Smooth muscle cell (in vitro differentiated cells): ENCODE measurements around the gene CASK. TPM values are rescaled to one million over a fixed set of nuclear protein-coding genes. Genes with fewer than 3 reads are reported as not detected.

Source experiments
- DNase-seq: peaks from one replicate; lab custom pipeline; 2025; ENCODE audit not compliant: unreplicated experiment; lab: John Stamatoyannopoulos, UW
- H2AFZ ChIP-seq: fragments of 200-600 bp; sonication (generic); 2 replicates; pipeline ENCODE4 v1.6.0; 2016; ENCODE audit warnings: antibody characterized with exemption, low read depth, mild to moderate bottlenecking
- H3F3A ChIP-seq: fragments of 200-600 bp; sonication (generic); 2 replicates; pipeline ENCODE4 v1.6.0; 2017; ENCODE audit warnings: antibody characterized with exemption, low read depth
- H3K27ac ChIP-seq: fragments of 200-600 bp; sonication (generic); 2 replicates; pipeline ENCODE4 v1.5.1; 2016; ENCODE audit warnings: low read depth, mild to moderate bottlenecking
- H3K27me3 ChIP-seq: fragments of 200-600 bp; sonication (generic); 2 replicates; pipeline ENCODE4 v1.6.1; 2016; ENCODE audit warnings: low read depth, mild to moderate bottlenecking
- H3K36me3 ChIP-seq: fragments of 200-600 bp; sonication (generic); 2 replicates; pipeline ENCODE4 v1.5.1; 2016; ENCODE audit warnings: low read depth
- H3K4me1 ChIP-seq: fragments of 200-600 bp; sonication (generic); 2 replicates; pipeline ENCODE4 v1.5.1; 2016; ENCODE audit warnings: low read depth
- H3K4me2 ChIP-seq: fragments of 200-600 bp; sonication (generic); 2 replicates; pipeline ENCODE4 v1.6.0; 2016; ENCODE audit warnings: mild to moderate bottlenecking
- H3K4me3 ChIP-seq: fragments of 200-600 bp; sonication (generic); 2 replicates; pipeline ENCODE4 v1.5.1; 2016; ENCODE audit warnings: mild to moderate bottlenecking
- H3K79me2 ChIP-seq: fragments of 200-600 bp; sonication (generic); 2 replicates; pipeline ENCODE4 v1.6.0; 2016; ENCODE audit warnings: low read depth, mild to moderate bottlenecking
- H3K9ac ChIP-seq: fragments of 200-600 bp; sonication (generic); 2 replicates; pipeline ENCODE4 v1.6.0; 2016; ENCODE audit warnings: low read depth
- H3K9me3 ChIP-seq: fragments of 200-600 bp; sonication (generic); replicated peaks from 2 replicates; pipeline ENCODE4 v1.5.1; 2016; ENCODE audit warnings: low read depth
- H4K20me1 ChIP-seq: fragments of 200-600 bp; sonication (generic); 2 replicates; pipeline ENCODE4 v1.6.0; 2016; ENCODE audit warnings: low read depth
- CTCF ChIP-seq: fragments of 200-600 bp; sonication (generic); IDR thresholded peaks from 2 replicates; pipeline ENCODE4 v1.5.1; 2017; ENCODE audit warnings: borderline replicate concordance, mild to moderate bottlenecking, antibody characterized with exemption; ENCODE audit not compliant: insufficient read depth, poor library complexity, severe bottlenecking
- WGBS: methylation state at CpG from one replicate; pipeline ENCODE4 v1.1.7; 2016; ENCODE audit warnings: low lambda C conversion rate; 5-methylcytosine and 5-hydroxymethylcytosine counted together
- polyA plus RNA-seq: library from polyadenylated mRNA; unstranded; fragments of >200 nt; fragmentation: Nextera tagmentation; extraction: Ambion mirVana; gene quantifications from 2 replicates; pipeline ENCODE4 v1.2.1, GENCODE V29; 2016
- total RNA-seq: library from RNA; depleted of rRNA; stranded (reverse); fragments of >200 nt; gene quantifications from 2 replicates; pipeline ENCODE4 v1.2.3, GENCODE V29; 2014

The CASK gene
- total and polyA plus RNA-seq, 2 experiments from 2014 or later, result 49.4 to 97.5 TPM

GRCh38 chrX:41478381-41478911 lies 444.9 kb downstream of the CASK start:
- Histone ChIP-seq H3K4me1 (no peaks in the 10 kb centered on the region), H3K27ac (no peak overlapping the region), H3K79me2 (no peaks in the 10 kb centered on the region), H3F3A (no peaks in the 10 kb centered on the region), H3K36me3 (no peaks in the 10 kb centered on the region), H3K9ac (no peak overlapping the region), H3K4me2 (no peak overlapping the region), H2AFZ (no peak overlapping the region), H3K9me3 (no peaks in the 10 kb centered on the region), H3K4me3 (no peak overlapping the region), H4K20me1 (no peaks in the 10 kb centered on the region), H3K27me3 (no peaks in the 10 kb centered on the region)
- DNase-seq, result no peak
- WGBS, result 54% methylated on average over 6 of the region's 6 CpGs
- no peak for TF ChIP-seq CTCF

- Histone ChIP-seq H3K4me2 (peak overlapping the region; percentile 61), H2AFZ (no peak overlapping the region)
These were observed 447.6 kb downstream of the CASK start for GRCh38 chrX:41475591-41476241.

GRCh38 chrX:41475191-41475590 lies 448.2 kb downstream of the CASK start:
- WGBS, result 64% methylated on average over 6 of the region's 6 CpGs
- no peaks in the 10 kb centered on the region for H3K9me3 ChIP-seq
- H2AFZ ChIP-seq, result no peak overlapping the region
- DNase-seq, result no peak
- no peaks in the 10 kb centered on the region for H3K27me3 ChIP-seq
- H4K20me1 ChIP-seq, result no peaks in the 10 kb centered on the region
- no peak overlapping the region for H3K9ac ChIP-seq
- H3K27ac ChIP-seq, result no peak overlapping the region
- TF ChIP-seq CTCF, result no peak
- H3K4me3 ChIP-seq, result no peak overlapping the region
- no peaks in the 10 kb centered on the region for H3K79me2 ChIP-seq
- H3K4me2 ChIP-seq, result no peak overlapping the region
- H3F3A ChIP-seq, result no peaks in the 10 kb centered on the region
- no peaks in the 10 kb centered on the region for H3K4me1 ChIP-seq
- no peaks in the 10 kb centered on the region for H3K36me3 ChIP-seq

More at GRCh38 chrX:41475591-41476241, 447.6 kb downstream of the CASK start:
- WGBS, result 44% methylated on average over 12 of the region's 12 CpGs
- Histone ChIP-seq H3K36me3 (no peaks in the 10 kb centered on the region), H3K79me2 (no peaks in the 10 kb centered on the region), H3K27ac (no peak overlapping the region), H3K27me3 (no peaks in the 10 kb centered on the region), H3F3A (no peaks in the 10 kb centered on the region), H3K4me3 (no peak overlapping the region), H3K9me3 (no peaks in the 10 kb centered on the region), H4K20me1 (no peaks in the 10 kb centered on the region), H3K4me1 (no peaks in the 10 kb centered on the region), H3K9ac (no peak overlapping the region)
- DNase-seq, result no peak
- TF ChIP-seq CTCF, result no peak

GRCh38 chrX:41474726-41475100 lies 448.6 kb downstream of the CASK start:
- Histone ChIP-seq H3K36me3 (no peaks in the 10 kb centered on the region), H3K27ac (no peak overlapping the region), H3K4me1 (no peaks in the 10 kb centered on the region), H4K20me1 (no peaks in the 10 kb centered on the region), H2AFZ (no peak overlapping the region), H3K4me2 (no peak overlapping the region), H3K4me3 (no peak overlapping the region), H3F3A (no peaks in the 10 kb centered on the region), H3K9me3 (no peaks in the 10 kb centered on the region), H3K79me2 (no peaks in the 10 kb centered on the region), H3K9ac (no peak overlapping the region), H3K27me3 (no peaks in the 10 kb centered on the region)
- DNase-seq, result no peak
- 93% methylated on average over 16 of the region's 16 CpGs for WGBS
- no peak for TF ChIP-seq CTCF
